AG20443 (cell line): ENCODE measurements around the gene DLK1.

ENCODE experiments used
- DNase-seq: peaks from one replicate; pipeline ENCODE4 v3.0.0; 2012; ENCODE audit warnings: low spot score, mixed read lengths

The DLK1 gene

DNA sequence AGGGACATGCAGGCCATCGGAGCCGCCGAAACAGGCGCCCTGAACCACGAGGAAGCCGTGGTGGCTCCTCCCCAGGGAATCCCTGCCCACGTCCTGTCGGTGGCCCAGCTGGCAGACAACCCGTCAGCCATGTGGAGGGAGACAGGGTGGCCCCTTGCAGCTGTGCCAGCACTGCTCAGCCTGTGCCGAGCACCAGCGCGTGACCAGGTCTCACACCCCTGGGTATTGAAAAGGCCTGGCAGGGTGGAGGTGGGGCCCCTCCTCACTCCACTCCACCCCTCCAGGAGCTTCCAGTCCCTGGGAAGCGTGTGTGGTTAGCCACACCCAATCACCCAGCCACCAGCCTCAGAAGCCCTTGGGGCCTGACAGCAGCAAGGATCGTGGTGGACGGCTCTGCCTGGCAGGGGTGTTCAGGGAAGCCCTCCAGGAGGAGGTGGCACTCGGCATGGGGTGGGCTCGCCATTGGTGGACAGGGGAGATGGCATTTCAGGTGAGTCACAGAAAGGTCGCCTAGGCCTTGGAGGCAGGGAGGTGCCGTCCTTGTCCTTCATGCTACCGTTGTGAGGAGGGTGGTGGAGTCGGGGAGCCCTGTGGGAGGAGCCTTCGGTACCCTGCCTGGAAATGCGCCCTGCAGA, 12.3 kb upstream of the DLK1 start:
- peak; percentile 35 for DNase-seq

DNA sequence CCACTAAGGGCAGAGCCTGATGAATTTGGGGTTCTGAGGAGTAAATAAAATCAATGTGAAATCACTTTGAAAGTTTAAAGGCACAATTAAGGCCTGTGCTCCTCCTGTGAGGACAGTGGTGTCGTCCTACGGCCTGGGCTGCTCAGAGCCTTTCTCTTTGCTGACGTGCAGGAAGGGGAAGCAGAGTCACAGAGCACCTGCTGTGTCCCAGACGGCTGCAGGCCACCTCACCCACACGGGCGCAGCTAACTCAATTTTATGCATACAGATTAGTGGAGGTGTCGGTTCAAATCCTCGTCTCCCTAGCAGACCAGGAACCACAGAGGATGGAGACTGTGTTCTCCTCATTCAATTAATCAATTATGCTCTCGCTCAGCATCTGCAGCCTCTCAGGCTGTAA, 11.4 kb upstream of the DLK1 start:
- no peak for DNase-seq

- DNase-seq: no peak
Observed at GRCh38 chr14:100715803-100716202, 10.9 kb upstream of the DLK1 start.

GRCh38 chr14:100717386-100717785, 9.3 kb upstream of the DLK1 start:
- no peak for DNase-seq

DNA sequence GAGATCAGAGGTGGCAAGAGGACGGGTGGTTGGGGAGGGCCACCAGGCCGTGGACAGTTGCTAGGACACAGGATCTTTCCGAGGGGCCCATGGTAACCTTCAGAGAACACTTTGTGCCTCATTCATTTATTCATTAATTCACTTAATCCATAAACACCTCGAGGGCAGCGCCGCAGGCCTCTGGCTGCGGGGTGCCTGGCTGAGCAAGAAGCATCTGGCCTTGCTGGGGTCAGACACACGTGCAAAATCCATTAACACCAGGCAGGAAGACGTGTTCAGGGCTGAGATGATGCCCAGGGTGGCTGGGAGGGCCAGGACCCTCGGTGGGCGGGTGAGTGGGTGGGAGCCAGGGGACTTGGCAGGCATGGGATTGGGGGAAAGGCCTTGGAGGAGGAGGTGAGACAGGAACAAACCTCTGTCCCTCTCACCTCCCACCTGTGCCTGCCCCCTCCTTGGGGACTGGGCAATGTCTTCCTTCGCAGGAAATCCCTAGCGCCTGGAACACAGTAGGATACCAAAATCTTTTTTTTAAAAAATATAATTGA, 6.6 kb upstream of the DLK1 start:
- no peak for DNase-seq

DNA sequence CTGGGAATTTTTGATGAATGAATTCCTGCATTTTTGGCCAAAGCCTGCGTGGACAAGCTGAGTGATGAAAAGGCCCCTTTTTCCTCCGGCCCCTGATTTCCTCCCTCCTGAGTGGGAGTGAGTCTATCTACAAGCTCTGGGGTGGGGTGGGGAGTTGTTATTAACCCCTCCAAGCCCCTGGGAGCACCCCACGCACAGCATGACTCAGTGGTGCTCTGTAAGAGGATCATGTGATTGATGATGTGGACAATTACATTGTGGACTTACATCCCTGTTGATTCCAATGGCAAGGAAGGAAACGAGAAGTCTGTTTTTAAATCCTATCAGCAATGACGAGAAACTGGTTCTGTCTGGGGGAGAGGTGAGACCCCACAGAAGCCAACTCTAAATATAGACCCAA, 5.1 kb upstream of the DLK1 start:
- no peak for DNase-seq

- DNase-seq: no peak
Observed at GRCh38 chr14:100722367-100722766, 4.3 kb upstream of the DLK1 start.

- no peak for DNase-seq
Observed at GRCh38 chr14:100723135-100723829, 3.4 kb upstream of the DLK1 start.

DNA sequence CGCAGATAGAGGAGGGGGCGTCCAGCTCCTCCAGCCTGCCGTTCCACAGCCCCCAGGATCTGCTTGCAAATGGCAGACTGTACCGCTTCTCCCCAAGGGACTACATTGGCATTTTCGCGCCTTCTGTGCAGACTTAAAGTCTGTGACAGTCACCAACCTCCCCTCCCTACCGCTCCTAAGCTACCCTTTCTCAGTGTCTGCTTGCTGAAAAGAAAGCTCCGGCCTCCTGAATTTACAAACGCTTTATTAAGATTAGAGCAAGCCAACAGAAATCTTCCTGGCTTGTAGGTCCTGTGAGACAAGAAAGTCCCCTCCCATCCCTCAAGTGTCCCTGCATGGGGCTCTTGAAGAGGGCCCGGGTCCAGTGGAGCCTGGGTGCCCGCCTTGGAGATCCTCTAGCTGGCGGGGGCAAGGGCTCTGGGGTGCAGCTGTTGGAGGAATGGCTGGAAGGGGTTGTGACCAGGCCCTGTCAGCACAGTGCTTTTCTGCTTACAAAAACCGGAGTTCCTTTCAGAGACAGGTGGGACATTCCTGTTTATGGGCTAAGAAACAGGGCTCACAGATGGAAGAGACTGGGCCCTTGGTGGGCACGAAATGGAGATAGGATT, 2.8 kb upstream of the DLK1 start:
- no peak for DNase-seq

DNA sequence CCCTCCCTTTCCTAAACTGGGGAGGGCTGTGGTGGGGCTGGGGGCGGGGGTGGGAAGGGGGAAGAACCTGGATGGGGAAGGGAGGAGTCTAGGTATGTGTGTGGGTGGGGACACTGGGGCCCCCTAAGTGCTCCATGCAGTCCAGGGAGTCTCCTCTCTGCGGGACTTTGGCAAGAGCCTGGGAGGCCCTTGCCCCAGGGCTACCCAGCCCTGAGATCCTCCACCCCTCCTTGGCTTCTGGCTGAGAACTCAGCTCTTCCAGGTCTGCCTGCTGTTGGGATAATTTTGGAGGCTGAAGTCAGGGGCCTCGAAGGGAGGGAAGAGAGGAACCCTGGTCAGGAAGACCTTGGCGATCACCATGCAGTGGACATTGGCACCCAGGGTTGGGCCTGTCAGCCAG, 2.2 kb upstream of the DLK1 start:
- no peak for DNase-seq

DNA sequence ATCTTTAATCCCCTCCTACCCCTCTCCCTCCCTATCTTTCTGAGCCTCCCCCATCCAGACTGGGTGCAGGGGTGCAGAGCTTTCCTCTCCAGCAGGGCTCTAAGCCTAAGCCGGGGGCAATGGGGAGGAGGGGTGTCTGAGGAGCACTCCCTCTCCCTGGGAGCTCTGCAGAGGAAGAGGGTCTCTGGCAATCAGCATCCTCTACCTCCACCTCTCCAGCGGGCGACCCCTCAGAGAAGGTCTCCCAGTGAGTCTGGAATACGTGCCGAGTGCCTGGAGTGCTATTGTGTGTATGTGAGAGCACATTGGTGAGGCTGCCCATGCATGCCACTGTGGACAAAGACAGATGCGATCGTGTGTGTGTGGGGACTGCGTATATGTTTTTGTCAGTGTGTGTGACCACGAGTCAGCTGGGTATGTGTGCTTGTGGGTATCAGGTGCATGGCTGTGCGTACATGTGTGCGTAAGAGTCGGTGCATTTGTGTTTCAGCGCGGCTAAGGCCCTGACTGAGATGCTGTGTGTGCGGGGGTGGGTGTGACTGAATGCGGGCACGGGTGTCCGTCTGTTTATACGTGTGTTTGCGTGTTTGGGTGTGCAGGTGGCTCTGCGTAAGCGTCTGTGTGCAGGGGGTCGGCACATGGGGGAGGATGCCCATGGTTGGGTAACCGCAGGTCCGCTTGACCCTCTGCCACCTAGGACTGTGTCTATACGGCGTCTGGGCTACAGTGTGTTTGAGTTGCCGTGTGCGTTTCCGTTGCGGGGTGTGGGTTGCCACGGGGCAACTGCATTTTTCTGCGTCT, 905 bp upstream of the DLK1 start:
- DNase-seq: no peak

- no peak for DNase-seq
Observed at GRCh38 chr14:100727086-100727872, 587 bp downstream of the DLK1 start.

- DNase-seq: no peak
Observed at GRCh38 chr14:100727873-100728240, 1.2 kb downstream of the DLK1 start.

GRCh38 chr14:100728962-100729361, 2.3 kb downstream of the DLK1 start:
- no peak for DNase-seq

GRCh38 chr14:100729982-100730381, 3.3 kb downstream of the DLK1 start:
- no peak for DNase-seq

DNA sequence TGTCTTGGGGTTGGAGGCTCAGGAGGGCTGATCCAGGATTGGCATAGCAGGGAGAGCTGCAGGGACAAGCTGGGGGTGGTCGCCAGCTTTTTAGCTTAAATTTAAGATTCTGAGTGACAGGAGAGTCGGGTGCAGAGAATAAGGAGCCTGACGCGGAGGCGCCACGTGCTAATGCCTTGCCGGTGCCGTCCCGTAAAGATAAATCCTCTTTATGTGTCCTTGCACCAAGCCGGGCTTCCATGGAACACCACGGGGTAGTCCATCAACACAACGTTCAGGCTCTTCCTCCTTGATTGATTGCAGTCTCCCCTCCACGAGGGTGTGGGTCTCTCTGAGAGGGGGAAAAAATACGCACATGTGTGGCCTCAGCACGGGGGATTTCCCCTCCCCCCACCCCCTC, 3.9 kb downstream of the DLK1 start:
- DNase-seq: no peak

DNA sequence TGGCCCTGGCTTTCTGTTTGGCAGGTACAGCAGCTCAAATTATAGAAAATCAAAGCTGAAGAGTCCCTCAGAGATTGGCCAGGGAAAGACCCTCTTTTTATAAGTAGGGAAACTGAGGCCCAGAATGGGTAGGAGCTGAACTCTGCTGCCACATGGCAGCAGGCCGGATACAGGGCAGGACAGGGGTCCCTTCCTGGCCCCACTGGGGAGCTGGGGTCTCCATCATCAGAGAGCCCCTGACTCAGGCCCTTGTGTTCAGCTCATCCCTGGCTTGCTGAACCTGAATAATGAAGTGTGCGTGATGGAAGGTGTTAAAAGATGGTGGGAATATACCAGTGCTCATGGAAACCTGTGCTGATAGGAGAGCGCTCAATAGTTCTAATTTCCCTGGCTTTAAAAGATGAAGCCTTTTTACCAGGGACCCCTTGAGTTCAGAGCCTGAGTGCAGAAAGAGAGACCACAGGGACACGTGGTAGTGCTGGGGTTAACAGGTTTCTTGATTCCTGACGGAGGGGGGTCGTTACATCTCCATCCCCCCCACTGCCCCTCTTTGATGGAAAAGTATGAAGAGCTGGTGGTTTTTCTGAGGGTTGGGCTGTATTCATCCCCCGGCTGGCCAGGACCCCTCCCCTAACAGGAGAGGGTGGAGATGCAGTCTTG, 4.4 kb downstream of the DLK1 start:
- no peak for DNase-seq

DNA sequence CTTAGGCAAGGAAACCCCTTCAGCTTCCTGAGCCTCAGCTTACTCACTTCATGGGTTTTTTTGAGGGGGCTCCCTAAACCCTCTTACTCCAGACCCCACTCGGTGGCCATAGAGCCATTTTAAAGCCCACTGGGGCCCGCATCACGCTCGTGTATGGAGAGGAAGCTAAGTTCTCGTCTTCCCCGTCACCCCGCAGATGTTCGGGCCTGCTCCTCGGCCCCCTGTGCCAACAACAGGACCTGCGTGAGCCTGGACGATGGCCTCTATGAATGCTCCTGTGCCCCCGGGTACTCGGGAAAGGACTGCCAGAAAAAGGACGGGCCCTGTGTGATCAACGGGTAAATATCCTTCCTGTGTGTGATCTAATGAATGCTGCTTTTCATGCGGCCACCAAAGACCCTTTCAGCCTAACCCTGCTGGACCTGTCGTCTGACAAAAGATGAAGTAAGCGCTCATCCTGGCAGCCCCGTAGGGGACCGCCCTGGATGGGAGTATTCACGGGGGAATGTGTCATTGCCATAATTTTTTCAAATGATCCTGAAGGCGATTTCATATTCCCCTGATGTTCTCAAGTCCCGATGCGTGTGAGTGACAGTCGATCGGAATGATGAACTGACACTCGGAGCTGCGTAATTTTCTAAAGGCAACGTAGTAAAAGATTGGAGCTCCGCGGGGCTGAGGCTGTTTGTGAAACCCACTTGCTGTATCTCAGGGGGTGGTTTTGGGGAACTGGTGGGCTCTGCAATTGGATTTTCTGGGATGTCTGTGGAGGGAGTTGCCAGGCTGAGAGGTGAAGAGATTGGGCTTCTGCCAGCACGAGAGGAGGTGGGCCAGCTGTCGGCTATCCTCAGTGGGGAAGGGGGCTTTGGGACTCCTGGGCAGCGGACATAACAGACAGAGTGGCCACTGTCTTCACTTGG, 5.4 kb downstream of the DLK1 start:
- no peak for DNase-seq

- DNase-seq: no peak
Observed at GRCh38 chr14:100732766-100733100, 6.0 kb downstream of the DLK1 start.

DNA sequence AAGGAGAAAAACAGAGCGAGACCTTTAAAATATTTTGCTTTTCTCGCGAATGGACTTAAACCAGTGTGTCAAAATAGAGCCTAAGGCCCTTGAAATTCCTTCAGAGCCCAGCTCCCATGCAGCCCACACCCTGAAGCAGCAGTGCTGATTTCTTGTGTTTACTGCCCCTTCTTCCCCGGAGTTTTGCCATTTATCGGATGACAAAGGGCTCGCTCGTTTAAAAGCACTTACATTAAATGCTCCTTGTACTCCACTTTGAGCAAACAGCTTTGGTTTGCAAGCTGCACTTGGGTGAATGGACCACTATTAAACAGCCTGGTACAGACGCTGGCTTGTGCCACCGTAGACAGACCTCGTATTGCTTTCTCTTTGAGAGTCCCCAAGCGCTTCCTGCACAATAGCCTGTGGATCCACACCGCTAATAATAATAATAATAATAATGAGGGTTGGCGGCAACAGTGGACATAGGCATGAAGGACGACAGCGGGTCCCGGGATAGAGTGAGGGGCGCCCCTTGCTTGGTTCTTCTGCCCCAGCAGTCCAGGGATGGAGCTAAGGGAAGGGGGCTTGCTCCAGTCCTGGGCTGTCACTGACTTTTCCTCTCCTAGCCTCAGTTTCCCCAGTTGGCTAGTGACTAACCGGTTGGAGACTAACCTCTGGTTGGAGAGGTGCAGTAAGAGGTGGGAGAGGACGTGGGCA, 6.6 kb downstream of the DLK1 start:
- DNase-seq: no peak
